B cell (primary cell): Measurements from ENCODE around the gene PLXNA1. TPM values are rescaled to one million over a fixed set of nuclear protein-coding genes. Genes with fewer than 3 reads are reported as not detected.

Experiments used
- ATAC-seq: fragments of 200-7000 bp; cut with Tn5 transposase; one replicate; pipeline ENCODE4 v1.10.0; 2021; ENCODE audit warnings: low read depth, mild to moderate bottlenecking, moderate number of reproducible peaks, moderate library complexity
- CTCF ChIA-PET: fragments of 350-600 bp; sonication (Branson Sonifier 250); formaldehyde crosslinking; loops from one replicate; lab custom pipeline; 2021; ENCODE audit warnings: antibody characterized with exemption, inconsistent platforms; lab: Charles Lee
- POLR2A ChIA-PET: fragments of 350-600 bp; sonication (Branson Sonifier 250); formaldehyde crosslinking; loops from one replicate; lab custom pipeline; 2021; ENCODE audit warnings: antibody characterized with exemption; lab: Charles Lee
- DNase-seq: peaks from one replicate; pipeline ENCODE4 v3.0.0; 2013
- H2AFZ ChIP-seq: 2 replicates; pipeline ENCODE4 v1.6.1; 2012; ENCODE audit warnings: mild to moderate bottlenecking, low read depth, low read length; ENCODE audit not compliant: insufficient read depth, poor library complexity, severe bottlenecking
- H3K27ac ChIP-seq, 2 donors: 1 replicate in 1 of 2; 2 replicates in 1 of 2; pipeline ENCODE4 v1.5.1; 2012 to 2013; ENCODE audit warnings: low read length in 2 of 2, mild to moderate bottlenecking in 2 of 2, moderate library complexity in 1 of 2
- H3K27me3 ChIP-seq, 4 experiments: fragments of 200-600 bp in 1 of 4; sonication (generic) in 1 of 4; replicated peaks in 1 of 4; 1 replicate in 2 of 4; 2 replicates in 2 of 4; pipeline versions ENCODE4 v1.6.1 to v1.7.0; 2013 to 2016; ENCODE audit warnings: low read length in 3 of 4, mild to moderate bottlenecking in 2 of 4, mixed read lengths in 1 of 4, moderate library complexity in 1 of 4; ENCODE audit not compliant: insufficient read depth in 4 of 4, control insufficient read depth in 3 of 4; ENCODE audit errors: control extremely low read depth in 1 of 4
- H3K36me3 ChIP-seq, 2 experiments: replicated peaks in 1 of 2; 1 replicate in 1 of 2; 2 replicates in 1 of 2; pipeline versions ENCODE4 v1.6.1 to v1.7.1; 2013; ENCODE audit warnings: low read length in 1 of 2; ENCODE audit not compliant: insufficient read depth in 2 of 2, control insufficient read depth in 1 of 2; ENCODE audit errors: control extremely low read depth in 1 of 2, extremely low read depth in 1 of 2
- H3K4me1 ChIP-seq, 2 donors: fragments of 200-600 bp in 1 of 2; sonication (generic) in 1 of 2; 1 replicate in 1 of 2; 2 replicates in 1 of 2; pipeline versions ENCODE4 v1.5.1 to v1.6.1; 2013 to 2017; ENCODE audit warnings: low read length in 2 of 2; ENCODE audit not compliant: control insufficient read depth in 2 of 2, insufficient read depth in 2 of 2
- H3K4me2 ChIP-seq: replicated peaks from 2 replicates; pipeline ENCODE3; 2012; ENCODE audit warnings: mild to moderate bottlenecking, low read depth, low read length; ENCODE audit not compliant: poor library complexity, severe bottlenecking
- H3K4me3 ChIP-seq, 5 experiments: fragments of 200-600 bp in 1 of 5; sonication (generic) in 1 of 5; 1 replicate in 3 of 5; 2 replicates in 2 of 5; pipeline versions ENCODE4 v1.5.1 to v1.7.0; 2011 to 2016; ENCODE audit warnings: low read length in 4 of 5, mild to moderate bottlenecking in 4 of 5, low read depth in 2 of 5, control low read depth in 1 of 5, moderate library complexity in 1 of 5; ENCODE audit not compliant: insufficient read depth in 1 of 5; ENCODE audit errors: control extremely low read depth in 1 of 5, extremely low read depth in 1 of 5
- H3K79me2 ChIP-seq: fragments of 200-600 bp; sonication (generic); one replicate; pipeline ENCODE4 v1.6.0; 2016; ENCODE audit warnings: low read length; ENCODE audit not compliant: control insufficient read depth, insufficient read depth
- H3K9ac ChIP-seq: fragments of 200-600 bp; sonication (generic); 2 replicates; pipeline ENCODE4 v1.6.1; 2017; ENCODE audit warnings: mild to moderate bottlenecking, low read length, moderate library complexity
- H3K9me3 ChIP-seq, 3 donors: one replicate each; pipeline versions ENCODE4 v1.6.1 to v1.7.1; 2013; ENCODE audit warnings: low read length in 2 of 3; ENCODE audit not compliant: control insufficient read depth in 2 of 3, insufficient read depth in 1 of 3; ENCODE audit errors: control extremely low read depth in 1 of 3
- H4K20me1 ChIP-seq: 2 replicates; pipeline ENCODE4 v1.6.0; 2012; ENCODE audit warnings: mild to moderate bottlenecking, low read length; ENCODE audit not compliant: insufficient read depth, control insufficient read depth, poor library complexity, severe bottlenecking
- H3K27ac Mint-ChIP-seq: one replicate; pipeline ENCODE4 v1.8.0; 2021; ENCODE audit warnings: mixed read lengths
- H3K27me3 Mint-ChIP-seq: one replicate; pipeline ENCODE4 v1.8.0; 2021; ENCODE audit warnings: mixed read lengths
- H3K4me1 Mint-ChIP-seq: one replicate; pipeline ENCODE4 v1.8.0; 2021; ENCODE audit warnings: mixed read lengths
- H3K4me3 Mint-ChIP-seq: one replicate; pipeline ENCODE4 v1.8.0; 2021; ENCODE audit warnings: mixed read lengths
- H3K9me3 Mint-ChIP-seq: one replicate; pipeline ENCODE4 v1.8.0; 2022; ENCODE audit warnings: mixed read lengths; ENCODE audit not compliant: insufficient read depth
- CTCF ChIP-seq: fragments of 200-600 bp; IDR thresholded peaks from one replicate; pipeline ENCODE4 v1.8.0; 2022; ENCODE audit warnings: antibody characterized with exemption, mild to moderate bottlenecking
- EZH2 ChIP-seq: IDR thresholded peaks from 2 replicates; pipeline ENCODE4 v1.6.1; 2012; ENCODE audit warnings: borderline replicate concordance, low read depth, mild to moderate bottlenecking, moderate library complexity, low read length; ENCODE audit not compliant: insufficient read depth, poor library complexity, severe bottlenecking
- WGBS: methylation state at CpG from one replicate; pipeline ENCODE4 v1.1.5; 2013; ENCODE audit warnings: missing lambda C conversion rate; ENCODE audit not compliant: insufficient coverage; 5-methylcytosine and 5-hydroxymethylcytosine counted together
- intact Hi-C: fragments of 100-400 bp; cut with micrococcal nuclease; formaldehyde crosslinking; loops from one replicate; pipeline ENCODE4 v1.10.0; 2022
- polyA plus RNA-seq: library from polyadenylated mRNA; depleted of rRNA; stranded (reverse); fragments of >200 nt; gene quantifications from 2 replicates; pipeline ENCODE4 v1.2.3, GENCODE V29; 2012
- total RNA-seq, 2 donors: library from RNA; stranded (reverse); fragments of 120-200 nt in 1 of 2; gene quantifications; 1 replicate in 1 of 2; 2 replicates in 1 of 2; pipeline versions ENCODE4 v1.2.3 to v1.2.4, GENCODE V29; 2013 to 2022

The PLXNA1 gene
- total and polyA plus RNA-seq, 2 donors (not counting 1 experiment from before 2014, with no cell fraction given): 6.7 to 22.3 TPM

- DNase-seq (no peak), ATAC-seq (no peak)
- H3K27ac Mint-ChIP-seq: no peak overlapping the region
- H3K9me3 Mint-ChIP-seq: no peaks in the 10 kb centered on the region
- no peak overlapping the region for H3K4me3 ChIP-seq
- no peak overlapping the region for H3K4me2 ChIP-seq
- H3K79me2 ChIP-seq: no peaks in the 10 kb centered on the region
- no peak overlapping the region for H3K9ac ChIP-seq
- intact Hi-C loops: no loop called here
- H4K20me1 ChIP-seq: no peaks in the 10 kb centered on the region
- CTCF ChIA-PET: no interaction called here
- no peaks in the 10 kb centered on the region for H3K9me3 ChIP-seq
- 94% methylated on average over 7 of the region's 7 CpGs for WGBS
- no peak overlapping the region for H3K4me3 Mint-ChIP-seq
- no peaks in the 10 kb centered on the region for H3K4me1 Mint-ChIP-seq
- H3K4me1 ChIP-seq: no peaks in the 10 kb centered on the region
- no peaks in the 10 kb centered on the region for H3K36me3 ChIP-seq
- H2AFZ ChIP-seq: no peak overlapping the region
- POLR2A ChIA-PET: no interaction called here
- no peak overlapping the region for H3K27ac ChIP-seq
- H3K27me3 ChIP-seq: no peaks in the 10 kb centered on the region
- no peaks in the 10 kb centered on the region for H3K27me3 Mint-ChIP-seq
- TF ChIP-seq CTCF: no peak
- no peak for TF ChIP-seq EZH2
Observed at GRCh38 chr3:127031845-127032244, 48.9 kb downstream of the PLXNA1 start.

DNA sequence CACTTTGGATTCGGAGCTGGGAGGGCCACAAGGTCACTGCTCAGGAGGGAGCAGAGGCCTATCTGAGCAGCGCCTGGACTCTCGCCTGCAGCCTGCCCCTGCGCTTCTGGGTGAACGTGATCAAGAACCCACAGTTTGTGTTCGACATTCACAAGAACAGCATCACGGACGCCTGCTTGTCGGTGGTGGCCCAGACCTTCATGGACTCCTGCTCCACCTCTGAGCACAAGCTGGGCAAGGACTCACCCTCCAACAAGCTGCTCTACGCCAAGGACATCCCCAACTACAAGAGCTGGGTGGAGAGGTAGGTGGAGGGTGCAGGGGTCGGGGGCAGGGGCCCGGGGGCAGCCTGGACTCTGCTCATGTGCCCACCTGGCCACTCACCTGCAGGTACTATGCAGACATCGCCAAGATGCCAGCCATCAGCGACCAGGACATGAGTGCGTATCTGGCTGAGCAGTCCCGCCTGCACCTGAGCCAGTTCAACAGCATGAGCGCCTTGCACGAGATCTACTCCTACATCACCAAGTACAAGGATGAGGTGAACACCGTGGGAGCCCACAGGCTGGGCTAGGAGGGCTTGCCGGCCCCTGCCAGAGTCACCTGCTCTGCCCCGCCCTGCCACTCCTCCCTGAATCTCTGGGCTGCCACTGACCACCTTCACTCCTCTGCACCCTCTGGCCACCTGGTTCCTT is 49.5 kb downstream of the PLXNA1 start:
- H3K27me3 ChIP-seq: no peaks in the 10 kb centered on the region
- no peaks in the 10 kb centered on the region for H3K36me3 ChIP-seq
- no peak overlapping the region for H2AFZ ChIP-seq
- ChIA-PET CTCF (no interaction called here), POLR2A (no interaction called here)
- 92% methylated on average over 17 of the region's 21 CpGs for WGBS
- no peak overlapping the region for H3K4me3 ChIP-seq
- Mint-ChIP-seq H3K9me3 (no peaks in the 10 kb centered on the region), H3K27ac (no peak overlapping the region), H3K27me3 (no peaks in the 10 kb centered on the region), H3K4me1 (no peaks in the 10 kb centered on the region), H3K4me3 (no peak overlapping the region)
- H3K27ac ChIP-seq: no peak overlapping the region
- ATAC-seq: no peak
- H3K4me1 ChIP-seq: no peaks in the 10 kb centered on the region
- no peaks in the 10 kb centered on the region for H3K9me3 ChIP-seq
- H3K9ac ChIP-seq: no peak overlapping the region
- H3K4me2 ChIP-seq: no peak overlapping the region
- TF ChIP-seq EZH2 (no peak), CTCF (no peak)
- H4K20me1 ChIP-seq: no peaks in the 10 kb centered on the region
- DNase-seq: no peak
- intact Hi-C loops: no loop called here
- no peaks in the 10 kb centered on the region for H3K79me2 ChIP-seq

Other genes starting within 250 kb of the PLXNA1 start
- gene PRR23E, start 210.0 kb downstream of the PLXNA1 start, total RNA-seq: not detected in 2 replicates
- not detected in 2 replicates for gene PRR23E, start 210.0 kb downstream of the PLXNA1 start, polyA plus RNA-seq